Measurements from ENCODE around the gene HYAL4.

DNA sequence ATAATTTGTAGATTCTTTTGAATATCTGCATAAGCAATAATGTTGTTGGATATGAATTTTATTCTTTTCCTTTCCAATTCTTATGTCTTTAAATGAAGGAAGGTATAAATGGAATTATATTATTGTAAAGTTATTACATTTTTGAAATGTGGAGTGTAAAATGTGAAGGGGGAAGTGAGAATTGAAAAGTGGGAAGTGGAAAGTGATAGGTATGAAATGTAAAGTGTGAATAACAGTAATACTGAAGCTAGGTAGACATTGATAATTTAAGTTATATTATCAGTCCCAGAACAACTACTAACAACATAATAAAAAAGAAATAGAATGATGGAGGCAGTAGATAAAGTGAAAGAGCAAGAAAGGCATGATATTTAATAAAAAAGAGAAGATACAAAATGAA, 39.7 kb upstream of the HYAL4 start:
- TF ChIP-seq, protein P1, sequence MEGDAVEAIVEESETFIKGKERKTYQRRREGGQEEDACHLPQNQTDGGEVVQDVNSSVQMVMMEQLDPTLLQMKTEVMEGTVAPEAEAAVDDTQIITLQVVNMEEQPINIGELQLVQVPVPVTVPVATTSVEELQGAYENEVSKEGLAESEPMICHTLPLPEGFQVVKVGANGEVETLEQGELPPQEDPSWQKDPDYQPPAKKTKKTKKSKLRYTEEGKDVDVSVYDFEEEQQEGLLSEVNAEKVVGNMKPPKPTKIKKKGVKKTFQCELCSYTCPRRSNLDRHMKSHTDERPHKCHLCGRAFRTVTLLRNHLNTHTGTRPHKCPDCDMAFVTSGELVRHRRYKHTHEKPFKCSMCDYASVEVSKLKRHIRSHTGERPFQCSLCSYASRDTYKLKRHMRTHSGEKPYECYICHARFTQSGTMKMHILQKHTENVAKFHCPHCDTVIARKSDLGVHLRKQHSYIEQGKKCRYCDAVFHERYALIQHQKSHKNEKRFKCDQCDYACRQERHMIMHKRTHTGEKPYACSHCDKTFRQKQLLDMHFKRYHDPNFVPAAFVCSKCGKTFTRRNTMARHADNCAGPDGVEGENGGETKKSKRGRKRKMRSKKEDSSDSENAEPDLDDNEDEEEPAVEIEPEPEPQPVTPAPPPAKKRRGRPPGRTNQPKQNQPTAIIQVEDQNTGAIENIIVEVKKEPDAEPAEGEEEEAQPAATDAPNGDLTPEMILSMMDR (conservative IDR thresholded peaks at IDR 0.05; ENCODE audit: low read length): no peak
- no peak for TF ChIP-seq EZH2phosphoT487 (IDR thresholded peaks at IDR 0.05; ENCODE audit: borderline replicate concordance, low read depth, low read length)
